Iris pigment epithelial cell (primary cell): Measurements from ENCODE around the gene PLK3.
"Not testable (repeated sequence)": the region's sequence is repeated elsewhere in the genome, so short reads cannot be mapped to it uniquely, and the experiment has no call there.

Experiments
- DNase-seq: peaks from one replicate; pipeline ENCODE4 v3.0.0-alpha.2; 2011; ENCODE audit warnings: low read depth

PLK3 gene

DNA sequence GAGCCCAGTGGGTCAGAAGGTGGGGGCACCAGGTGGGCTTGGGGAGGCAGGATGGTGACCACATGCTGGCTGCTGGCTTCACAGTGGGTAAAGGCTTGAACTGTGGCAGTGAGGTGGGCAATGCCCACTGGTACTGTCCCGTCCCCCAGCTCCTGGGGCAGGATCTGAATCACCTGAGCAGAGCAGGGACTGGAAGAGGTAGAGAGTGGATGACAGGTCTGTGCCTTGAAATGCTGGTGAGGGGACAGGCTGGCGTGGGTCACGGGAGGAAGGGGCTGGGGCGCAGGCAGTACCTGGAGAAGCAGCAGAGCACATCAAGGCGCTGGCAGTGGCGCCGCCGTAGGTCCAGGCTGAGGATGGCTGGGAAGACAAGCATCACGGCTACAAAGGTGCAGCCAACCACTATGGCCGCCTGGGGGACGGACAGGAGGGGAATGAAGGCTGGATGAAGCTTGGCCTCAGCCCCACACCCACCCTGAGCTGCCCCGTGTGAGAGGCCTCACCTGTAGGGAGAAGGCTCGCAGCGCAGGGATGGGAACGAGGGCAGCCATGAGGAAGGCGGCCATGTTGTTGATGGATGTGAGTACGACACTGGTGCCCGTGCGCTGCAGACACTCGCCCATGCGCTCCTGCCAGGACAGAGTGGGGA, 27.9 kb downstream of the PLK3 start:
- no peak for DNase-seq

DNA sequence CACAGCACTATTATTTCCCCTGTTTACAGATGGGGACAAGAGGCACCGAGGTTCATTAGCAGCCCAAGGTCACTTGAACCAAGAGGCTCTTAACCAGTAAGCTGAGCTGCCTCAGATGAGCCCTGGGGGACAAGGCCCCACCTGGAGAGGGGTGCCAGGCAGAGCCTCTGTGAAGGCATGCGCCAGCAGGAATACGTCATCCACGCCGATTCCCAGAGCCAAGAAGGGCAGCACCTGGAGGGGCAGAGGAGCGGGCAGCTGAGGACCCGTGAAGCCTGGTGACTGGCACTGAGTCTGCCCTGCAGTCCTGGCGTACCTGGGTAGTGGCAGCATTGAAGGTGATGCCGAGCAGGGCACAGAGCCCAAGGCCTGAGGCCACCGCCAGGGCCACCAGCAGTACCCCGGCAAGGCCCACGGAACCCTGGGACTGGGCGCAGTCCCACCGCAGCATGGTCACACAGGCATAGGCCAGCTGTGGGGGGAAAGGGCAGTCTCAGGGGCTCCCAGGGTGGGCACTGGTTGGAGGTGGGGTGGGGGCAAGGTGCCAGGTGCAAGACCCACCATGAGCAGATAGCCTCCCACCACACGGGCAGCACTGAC, 28.8 kb downstream of the PLK3 start:
- DNase-seq = no peak

GRCh38 chr1:44829506-44830384, 29.6 kb downstream of the PLK3 start:
- DNase-seq = no peak

- DNase-seq = no peak
Measured at GRCh38 chr1:44830900-44831304, 30.7 kb downstream of the PLK3 start.

DNA sequence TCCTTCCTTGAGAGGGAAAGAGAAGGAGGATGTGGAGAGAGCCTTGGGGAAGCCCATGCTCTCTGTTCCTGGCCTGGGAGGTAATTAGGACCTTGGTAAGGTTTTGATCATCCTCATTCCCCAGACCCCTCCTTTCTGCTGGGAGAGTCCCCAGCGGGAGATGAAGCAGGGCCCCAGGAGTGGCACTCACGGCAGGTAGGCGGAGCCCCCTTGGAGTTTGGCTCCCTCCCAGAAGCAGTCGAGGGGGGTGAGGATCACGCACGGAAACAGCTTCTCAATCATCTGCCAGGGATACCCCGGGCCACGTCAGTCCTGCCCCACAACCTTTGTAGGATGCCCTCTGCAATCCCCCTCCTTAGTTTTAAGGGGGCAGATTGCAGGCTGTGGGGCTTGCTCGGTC, 31.3 kb downstream of the PLK3 start:
- no peak for DNase-seq

- DNase-seq = peak; percentile 29
Measured at GRCh38 chr1:44832056-44832705, 32.0 kb downstream of the PLK3 start.

DNA sequence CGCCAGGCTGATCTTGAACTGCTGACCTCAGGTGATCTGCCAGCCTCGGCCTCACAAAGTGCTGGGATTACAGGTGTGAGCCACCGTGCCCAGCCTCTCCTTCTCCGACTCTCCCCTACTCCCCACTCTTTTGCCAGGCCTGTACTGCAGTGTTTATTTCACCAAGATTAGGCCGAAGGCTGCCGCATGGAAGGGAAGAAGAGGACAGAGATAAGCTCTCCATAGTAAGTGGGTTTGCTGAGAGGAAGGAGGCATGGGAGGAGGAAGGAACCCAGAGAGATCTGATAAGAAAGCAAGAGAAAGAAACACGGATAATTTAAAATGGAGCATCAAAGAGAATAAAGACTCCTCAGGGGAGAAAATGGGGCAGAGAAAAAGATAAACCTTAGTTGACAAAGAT, 34.2 kb downstream of the PLK3 start:
- no peak for DNase-seq

DNA sequence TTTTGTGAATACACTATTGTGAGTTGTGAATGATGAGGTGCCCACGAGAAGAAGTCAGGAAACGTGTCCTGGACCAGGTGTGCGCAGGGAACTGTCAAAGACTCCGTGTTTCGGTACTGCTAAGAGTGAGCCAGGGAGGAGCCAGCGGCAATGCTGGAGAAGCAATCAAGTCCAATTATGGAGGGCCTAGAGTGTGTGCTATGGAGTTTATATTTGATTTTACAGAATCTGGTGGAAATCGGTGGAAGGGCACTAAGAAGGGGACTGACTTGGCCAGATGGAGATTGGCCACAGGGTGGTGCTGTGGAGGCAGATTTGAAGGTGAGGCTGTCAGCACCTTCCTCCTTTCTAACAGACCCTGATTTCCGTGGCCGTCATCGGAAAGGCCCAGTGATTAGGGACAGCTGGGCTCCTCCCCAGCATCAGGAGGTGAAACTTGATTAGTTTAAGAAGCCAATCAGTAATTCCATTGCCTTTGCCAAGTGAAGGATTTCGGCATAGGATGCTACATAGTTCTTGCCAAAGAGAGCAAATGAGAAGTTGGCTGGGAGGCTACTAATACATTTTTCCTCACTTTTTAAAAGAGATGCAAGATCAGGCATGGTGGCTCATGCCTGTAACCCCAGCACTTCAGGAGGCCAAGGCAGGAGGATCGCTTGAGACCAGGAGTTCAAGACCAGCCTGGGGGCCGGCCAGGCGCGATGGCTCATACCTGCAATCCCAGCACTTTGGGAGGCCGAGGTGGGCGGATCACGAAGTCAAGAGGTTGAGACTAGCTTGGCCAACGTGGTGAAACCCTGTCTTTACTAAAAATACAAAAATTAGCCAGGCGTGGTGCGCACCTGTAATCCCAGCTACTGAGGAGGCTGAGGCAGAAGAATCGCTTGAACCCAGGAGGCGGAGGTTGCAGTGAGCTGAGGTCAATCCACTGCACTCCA, 35.8 kb downstream of the PLK3 start:
- DNase-seq = peak; percentile 81

- DNase-seq = not testable (repeated sequence)
Measured at GRCh38 chr1:44838294-44838693, 38.1 kb downstream of the PLK3 start.

DNA sequence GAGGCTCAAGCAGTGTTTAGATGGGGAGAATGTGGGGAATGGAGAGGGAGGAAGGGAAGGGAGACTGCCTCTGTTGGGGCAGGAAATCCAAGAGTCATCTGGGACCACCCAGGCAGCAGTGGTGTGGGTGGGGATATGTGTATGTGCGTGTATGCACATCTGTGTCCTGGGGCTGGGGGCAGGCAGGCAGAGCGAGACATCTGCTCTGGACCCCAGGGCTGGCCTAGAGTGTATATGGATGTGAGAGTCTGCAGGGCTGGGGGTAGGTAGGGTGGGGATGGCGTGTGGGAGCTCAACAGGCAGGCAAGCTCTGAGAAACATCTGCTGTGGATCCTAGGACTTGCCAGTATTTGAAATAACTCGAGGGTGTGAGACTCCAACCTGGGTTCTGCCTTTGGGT, 39.4 kb downstream of the PLK3 start:
- DNase-seq = no peak

- peak; percentile 18 for DNase-seq
Measured at GRCh38 chr1:44842486-44842861, 42.3 kb downstream of the PLK3 start.

DNA sequence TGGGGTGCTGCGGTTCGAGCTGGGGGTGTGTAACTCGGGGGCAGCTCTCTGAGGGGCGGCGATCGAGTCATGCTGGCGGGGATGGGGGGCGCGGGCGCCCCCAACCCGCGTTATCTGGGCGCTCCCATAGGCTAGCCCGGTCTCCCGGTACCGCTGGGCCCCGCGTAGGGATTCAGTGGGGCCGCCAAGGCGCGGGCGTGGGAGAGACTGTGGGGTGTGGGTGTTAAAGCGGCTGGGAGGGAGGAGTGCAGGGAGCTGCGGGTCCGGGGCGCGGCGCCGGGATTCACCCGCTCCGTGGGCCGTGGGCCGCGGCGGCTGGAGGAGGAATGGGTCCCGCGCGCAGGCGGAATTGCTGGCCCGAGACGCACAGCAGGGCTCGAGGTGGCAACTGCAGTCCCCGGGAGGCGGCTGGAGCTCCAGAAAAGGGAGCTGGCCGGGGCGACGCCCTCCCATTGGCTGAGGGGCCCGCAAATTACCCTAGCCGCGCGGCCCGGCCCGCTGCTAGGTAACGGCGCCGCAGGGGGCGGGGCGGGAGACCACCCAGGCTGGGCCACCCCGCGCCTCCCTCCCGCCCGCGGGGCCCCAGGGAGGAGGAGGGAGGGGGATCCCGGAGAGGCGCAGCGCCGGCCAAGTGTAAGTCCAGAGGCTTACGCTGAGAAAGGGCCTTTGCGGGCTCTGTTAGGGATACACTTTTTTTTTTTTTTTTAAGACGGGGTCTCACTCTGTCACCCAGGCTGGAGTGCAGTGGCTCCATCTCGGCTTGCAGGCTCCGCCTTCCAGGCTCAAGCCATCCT, 42.9 kb downstream of the PLK3 start, which contains the start of gene PTCH2:
Gene PTCH2 (minus strand): TSS at position 392 of the 794 bp plus-strand sequence. CDS start 321 bp downstream, at position 71.
- DNase-seq = peak; percentile 57

DNA sequence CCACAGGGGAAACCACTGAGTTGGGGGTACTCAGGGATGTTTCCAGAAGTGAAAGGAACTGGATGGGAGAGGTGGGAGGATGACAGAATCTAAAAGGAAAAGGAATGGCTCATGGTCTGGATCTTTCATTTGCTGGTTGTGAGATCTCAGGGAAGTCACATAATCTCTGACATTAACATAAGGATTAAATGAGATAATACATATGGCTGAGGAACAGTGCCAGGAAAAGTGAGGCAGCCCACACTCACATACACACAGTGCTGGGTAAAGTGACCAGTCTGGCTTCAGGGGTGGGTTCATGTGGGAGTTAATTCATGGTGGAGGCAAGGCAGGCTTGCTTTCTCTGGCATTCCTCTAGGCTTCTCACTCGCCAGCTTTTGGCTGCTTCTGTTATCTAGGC, 46.8 kb downstream of the PLK3 start:
- no peak for DNase-seq

- DNase-seq = no peak
Measured at GRCh38 chr1:44847845-44848244, 47.7 kb downstream of the PLK3 start.

DNA sequence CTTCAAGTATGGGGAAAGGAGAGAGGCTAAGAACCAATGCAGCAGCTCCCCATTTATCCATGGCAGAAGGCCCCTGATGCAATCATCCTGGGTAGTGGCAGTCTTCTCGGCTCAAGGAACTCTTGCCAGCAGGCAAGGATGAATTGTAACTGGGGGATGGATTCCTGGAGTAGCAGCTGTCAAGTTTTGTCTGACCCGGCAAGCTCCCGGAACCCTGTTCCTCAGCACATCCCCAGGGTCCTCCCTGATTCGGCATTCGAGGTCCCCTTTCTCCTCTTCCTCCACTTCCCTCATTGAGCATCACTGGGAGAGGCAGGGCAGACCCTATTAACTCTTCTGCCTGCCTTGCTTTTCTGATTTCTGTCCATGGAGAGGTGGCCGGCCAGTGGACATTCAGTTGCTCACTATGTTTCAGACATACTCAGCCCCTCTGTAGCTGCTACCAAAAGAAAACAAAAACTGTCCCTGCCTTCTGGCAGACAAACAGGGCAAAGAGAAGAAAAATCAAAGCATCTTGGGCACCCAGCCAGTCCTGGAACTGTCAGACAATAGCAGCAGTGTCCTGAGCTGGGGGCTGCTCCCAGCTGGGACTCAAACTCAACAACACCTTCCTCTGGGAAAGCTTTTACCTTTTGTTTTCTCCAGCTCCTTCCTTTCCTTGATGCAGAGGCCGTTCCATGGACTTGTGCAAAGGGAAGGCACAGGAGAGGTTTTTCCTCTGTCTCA, 48.4 kb downstream of the PLK3 start:
- no peak for DNase-seq

DNA sequence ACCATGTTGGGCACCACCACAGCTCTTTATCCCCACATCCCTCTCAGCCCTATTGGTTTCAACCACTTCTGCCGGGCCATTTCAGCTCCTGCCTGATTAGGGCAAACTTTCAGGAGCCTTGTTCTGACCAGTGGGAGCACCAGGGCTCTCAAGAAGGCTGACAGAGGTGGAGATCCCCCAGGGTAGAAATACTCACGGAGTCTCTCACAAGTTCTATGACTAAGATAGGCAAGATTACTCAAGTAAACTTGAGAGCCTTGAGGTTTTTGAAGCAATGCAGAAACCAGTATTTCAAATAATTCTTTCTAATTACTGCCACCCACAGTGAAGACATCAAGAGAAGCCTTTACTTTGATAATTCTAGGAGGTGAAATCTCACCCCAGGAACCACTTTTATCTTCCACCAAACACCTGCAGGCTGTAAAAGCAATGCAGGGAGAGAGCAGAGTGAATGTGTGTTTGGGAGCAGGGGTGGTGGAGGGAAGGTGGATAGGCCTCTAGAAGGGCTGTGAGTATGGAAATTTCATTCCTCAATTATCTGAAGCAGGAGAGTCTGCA, 49.5 kb downstream of the PLK3 start:
- peak; percentile 53 for DNase-seq

GRCh38 chr1:44851308-44851707, 51.1 kb downstream of the PLK3 start:
- no peak for DNase-seq

GRCh38 chr1:44853201-44853600, 53.0 kb downstream of the PLK3 start:
- DNase-seq = no peak

- DNase-seq = no peak
Measured at GRCh38 chr1:44854970-44855369, 54.8 kb downstream of the PLK3 start.
